K562 (cell line): ENCODE results near the gene BCL2L1.

Source experiments
- EGR1 ChIP-seq: fragments of 450-650 bp; conservative IDR thresholded peaks from 2 replicates; pipeline ENCODE4 v1.6.1; 2017; ENCODE audit warnings: mild to moderate bottlenecking
- KDM1A ChIP-seq, 2 experiments: fragments of 450-650 bp; IDR thresholded peaks; 2 replicates each; pipeline ENCODE4 v1.6.1; 2016; ENCODE audit warnings: mild to moderate bottlenecking in 2 of 2
- ZBTB1 ChIP-seq: sonication (generic); formaldehyde crosslinking; IDR thresholded peaks from 2 replicates; pipeline ENCODE4 v1.8.1; 2023; ENCODE audit warnings: missing genetic modification reagents, low read depth, mild to moderate bottlenecking, borderline replicate concordance
- ZC3H8 ChIP-seq: fragments of 450-650 bp; IDR thresholded peaks from 2 replicates; pipeline ENCODE4 v1.6.1; 2017
- TF ChIP-seq, protein P1 (sequence below): fragments of 450-650 bp; formaldehyde crosslinking; IDR thresholded peaks from 2 replicates; pipeline ENCODE4 v1.4.0; 2022; ENCODE audit warnings: mild to moderate bottlenecking, moderate library complexity

DNA sequence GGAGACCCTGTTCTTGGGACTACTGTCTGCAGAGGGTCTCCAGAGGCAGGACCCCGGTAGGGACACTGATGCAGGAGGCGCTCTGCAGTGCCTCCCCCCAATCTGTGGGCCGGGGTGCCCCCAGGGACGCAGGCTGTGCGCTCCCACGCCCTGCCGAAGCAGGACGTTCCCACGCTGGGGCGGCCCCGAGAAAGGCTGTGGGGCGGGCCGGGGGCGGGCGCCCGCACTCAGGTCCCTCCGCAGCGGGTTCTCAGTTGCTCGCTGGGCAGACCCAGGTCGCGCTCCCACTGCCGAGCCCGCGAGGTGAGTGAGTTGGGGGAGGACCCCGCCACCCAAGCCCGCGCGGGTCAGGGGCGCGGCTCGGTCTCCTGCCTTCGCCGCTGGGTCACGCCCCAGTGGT lies 85.0 kb downstream of the BCL2L1 start, which contains the start of gene COX4I2:
- no peak for TF ChIP-seq ZBTB1 (CRISPR knock-in tag)
- TF ChIP-seq ZC3H8 = no peak
- TF ChIP-seq EGR1 = no peak
- no peak for TF ChIP-seq KDM1A (IDR thresholded peaks at IDR 0.05)
- TF ChIP-seq, protein P1, sequence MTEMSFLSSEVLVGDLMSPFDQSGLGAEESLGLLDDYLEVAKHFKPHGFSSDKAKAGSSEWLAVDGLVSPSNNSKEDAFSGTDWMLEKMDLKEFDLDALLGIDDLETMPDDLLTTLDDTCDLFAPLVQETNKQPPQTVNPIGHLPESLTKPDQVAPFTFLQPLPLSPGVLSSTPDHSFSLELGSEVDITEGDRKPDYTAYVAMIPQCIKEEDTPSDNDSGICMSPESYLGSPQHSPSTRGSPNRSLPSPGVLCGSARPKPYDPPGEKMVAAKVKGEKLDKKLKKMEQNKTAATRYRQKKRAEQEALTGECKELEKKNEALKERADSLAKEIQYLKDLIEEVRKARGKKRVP = no peak
